NCI-H526 (cell line): ENCODE data around the gene RASIP1.
A peak's percentile ranks its signal among the peaks of the same experiment; 100 is the strongest.
"Not testable (repeated sequence)": the region's sequence is repeated elsewhere in the genome, so short reads cannot be mapped to it uniquely, and the experiment has no call there.

Experiments
- DNase-seq, 2 experiments: peaks; one replicate each; lab custom pipeline; 2025; lab: John Stamatoyannopoulos, UW

RASIP1 gene

GRCh38 chr19:48713041-48713863 is 27.2 kb downstream of the RASIP1 start:
- peak; percentile 14 to 43 for DNase-seq

- no peak for DNase-seq
These were observed 29.2 kb downstream of the RASIP1 start for GRCh38 chr19:48711106-48711662.

GRCh38 chr19:48708471-48708870 is 31.9 kb downstream of the RASIP1 start:
- no peak for DNase-seq

GRCh38 chr19:48705431-48705830 is 35.0 kb downstream of the RASIP1 start:
- DNase-seq = no peak

- no peak for DNase-seq
These were observed 37.1 kb downstream of the RASIP1 start for GRCh38 chr19:48703316-48703715.

GRCh38 chr19:48702701-48703100 is 37.7 kb downstream of the RASIP1 start:
- no peak for DNase-seq

- no peak for DNase-seq
These were observed 42.4 kb downstream of the RASIP1 start for GRCh38 chr19:48698046-48698445.

- peak in 1 of 2 experiments; percentile 34 for DNase-seq
These were observed 43.9 kb downstream of the RASIP1 start for GRCh38 chr19:48696353-48697010.

- peak; percentile 35 to 81 for DNase-seq
These were observed 44.6 kb downstream of the RASIP1 start, which contains the start of gene FUT2 for GRCh38 chr19:48695743-48696352. Gene FUT2 (plus strand): TSS chr19:48695971. CDS start chr19:48702957, 6,986 bp downstream.

- DNase-seq = not testable (repeated sequence)
These were observed 46.8 kb downstream of the RASIP1 start for GRCh38 chr19:48693629-48694028.

GRCh38 chr19:48689449-48689848 is 51.0 kb downstream of the RASIP1 start:
- DNase-seq = no peak

GRCh38 chr19:48687776-48688175 is 52.6 kb downstream of the RASIP1 start:
- DNase-seq = no peak

GRCh38 chr19:48686637-48687036 is 53.8 kb downstream of the RASIP1 start:
- DNase-seq = not testable (repeated sequence)

GRCh38 chr19:48686088-48686487 is 54.3 kb downstream of the RASIP1 start:
- no peak for DNase-seq

- no peak for DNase-seq
These were observed 54.8 kb downstream of the RASIP1 start for GRCh38 chr19:48685583-48685982.

- DNase-seq = no peak
These were observed 57.1 kb downstream of the RASIP1 start for GRCh38 chr19:48683349-48683748.

GRCh38 chr19:48681127-48681470 is 59.3 kb downstream of the RASIP1 start:
- DNase-seq = peak in 1 of 2 experiments; percentile 21

- no peak for DNase-seq
These were observed 59.8 kb downstream of the RASIP1 start for GRCh38 chr19:48680436-48681126.

GRCh38 chr19:48680006-48680405 is 60.4 kb downstream of the RASIP1 start:
- DNase-seq = not testable (repeated sequence)

- no peak for DNase-seq
These were observed 62.2 kb downstream of the RASIP1 start for GRCh38 chr19:48678201-48678600.

- no peak for DNase-seq
These were observed 63.5 kb downstream of the RASIP1 start for GRCh38 chr19:48676887-48677286.

- DNase-seq = no peak
These were observed 63.9 kb downstream of the RASIP1 start for GRCh38 chr19:48676487-48676886.
